Keratinocyte (primary cell): Measurements from ENCODE around the gene BRAT1. TPM values are rescaled to one million over a fixed set of nuclear protein-coding genes. Genes with fewer than 3 reads are reported as not detected.

Source experiments
- DNase-seq: peaks from one replicate; pipeline ENCODE4 v3.0.0-alpha.2; 2011; ENCODE audit warnings: low read depth, missing footprints, low spot score
- FAIRE-seq: peaks from 2 replicates; lab custom pipeline; 2011; peaks lifted over from hg19 to GRCh38; lab: Jason Lieb, UNC
- H2AFZ ChIP-seq: 2 replicates; pipeline ENCODE4 v1.6.0; 2012; ENCODE audit warnings: low read length, control low read depth, inconsistent platforms; ENCODE audit not compliant: control insufficient read depth
- H3K27ac ChIP-seq: 2 replicates; pipeline ENCODE4 v1.5.1; 2011; ENCODE audit warnings: low read length; ENCODE audit not compliant: control insufficient read depth, insufficient read depth
- H3K27me3 ChIP-seq: 3 replicates; pipeline ENCODE4 v1.6.0; 2011; ENCODE audit warnings: low read length; ENCODE audit not compliant: control insufficient read depth, insufficient read depth; ENCODE audit errors: extremely low read depth
- H3K36me3 ChIP-seq, 2 experiments: 2 replicates in 1 of 2; 3 replicates in 1 of 2; pipeline ENCODE4 v1.5.1; 2011; ENCODE audit warnings: low read length in 2 of 2, mild to moderate bottlenecking in 1 of 2; ENCODE audit not compliant: control insufficient read depth in 2 of 2, insufficient read depth in 2 of 2; ENCODE audit errors: extremely low read depth in 1 of 2
- H3K4me1 ChIP-seq: 3 replicates; pipeline ENCODE4 v1.5.1; 2011; ENCODE audit warnings: low read length; ENCODE audit not compliant: control insufficient read depth, insufficient read depth; ENCODE audit errors: extremely low read depth
- H3K4me2 ChIP-seq: 3 replicates; pipeline ENCODE4 v1.6.0; 2011; ENCODE audit warnings: low read depth, low read length; ENCODE audit not compliant: control insufficient read depth, insufficient read depth; ENCODE audit errors: extremely low read depth
- H3K4me3 ChIP-seq, 3 experiments: fragments of 200-600 bp in 1 of 3; sonication (generic) in 1 of 3; 2 replicates in 2 of 3; 3 replicates in 1 of 3; pipeline ENCODE4 v1.5.1; 2011 to 2016; ENCODE audit warnings: low read length in 3 of 3, mild to moderate bottlenecking in 3 of 3, control low read depth in 2 of 3, inconsistent platforms in 1 of 3, low read depth in 1 of 3, mixed read lengths in 1 of 3, mixed run types in 1 of 3, moderate library complexity in 1 of 3; ENCODE audit not compliant: control insufficient read depth in 2 of 3, insufficient read depth in 2 of 3; ENCODE audit errors: extremely low read depth in 1 of 3
- H3K79me2 ChIP-seq: 2 replicates; pipeline ENCODE4 v1.6.0; 2012; ENCODE audit warnings: low read length; ENCODE audit not compliant: control insufficient read depth, insufficient read depth
- H3K9ac ChIP-seq: 3 replicates; pipeline ENCODE4 v1.6.0; 2011; ENCODE audit warnings: low read length; ENCODE audit not compliant: control insufficient read depth, insufficient read depth; ENCODE audit errors: extremely low read depth
- H3K9me1 ChIP-seq: 3 replicates; pipeline ENCODE4 v1.6.0; 2011; ENCODE audit warnings: low read length; ENCODE audit not compliant: control insufficient read depth, insufficient read depth; ENCODE audit errors: extremely low read depth
- H3K9me3 ChIP-seq: 2 replicates; pipeline ENCODE4 v1.5.1; 2012; ENCODE audit warnings: low read depth, low read length; ENCODE audit not compliant: control insufficient read depth
- H4K20me1 ChIP-seq: 3 replicates; pipeline ENCODE4 v1.6.0; 2011; ENCODE audit warnings: low read length; ENCODE audit not compliant: control insufficient read depth, insufficient read depth; ENCODE audit errors: extremely low read depth
- CTCF ChIP-seq, 3 experiments: IDR thresholded peaks in 1 of 3; conservative IDR thresholded peaks in 1 of 3; optimal IDR thresholded peaks in 1 of 3; 2 replicates in 2 of 3; 3 replicates in 1 of 3; pipeline versions ENCODE3 to v1.5.1; 2011; ENCODE audit warnings: low read length in 3 of 3, mild to moderate bottlenecking in 3 of 3, moderate library complexity in 2 of 3, control low read depth in 1 of 3, inconsistent platforms in 1 of 3; ENCODE audit not compliant: insufficient read depth in 2 of 3; ENCODE audit errors: extremely low read depth in 1 of 3
- EZH2 ChIP-seq: IDR thresholded peaks from one replicate; pipeline ENCODE4 v1.6.1; 2012; ENCODE audit warnings: inconsistent platforms, mild to moderate bottlenecking, low read length, moderate library complexity
- dilution Hi-C: fragments of 300-500 bp; cut with MboI; formaldehyde crosslinking; loops from one replicate; pipeline ENCODE4 v1.7.0; 2020; ENCODE audit warnings: low sequenced_read_pairs; ENCODE audit not compliant: extremely low pct_ligation_motif_present
- polyA plus RNA-seq, 5 experiments: library from polyadenylated mRNA; depleted of rRNA in 3 of 5; stranded (reverse) in 3 of 5; stranded (forward) in 1 of 5; unstranded in 1 of 5; fragments of >200 nt; gene quantifications; 1 replicate in 1 of 5; 2 replicates in 3 of 5; 3 replicates in 1 of 5; pipeline versions ENCODE4 v1.2.1 to v1.2.3, GENCODE V29; 2011 to 2012; ENCODE audit warnings: missing spikeins in 2 of 5, low read depth in 1 of 5, low replicate concordance in 1 of 5

Gene BRAT1
- polyA plus RNA-seq, 1 donor (not counting 4 experiments of a cell fraction or from before 2014, with no cell fraction given): 6.4 TPM

GRCh38 chr7:2544541-2545188 is 10.7 kb downstream of the BRAT1 start:
- Histone ChIP-seq H3K9me3 (no peaks in the 10 kb centered on the region), H3K9ac (no peak overlapping the region), H3K4me2 (no peak overlapping the region), H4K20me1 (no peaks in the 10 kb centered on the region), H3K27me3 (no peaks in the 10 kb centered on the region), H3K4me3 (no peak overlapping the region), H3K79me2 (no peaks in the 10 kb centered on the region), H3K9me1 (no peaks in the 10 kb centered on the region), H3K27ac (no peak overlapping the region), H3K4me1 (no peaks in the 10 kb centered on the region), H2AFZ (no peak overlapping the region), H3K36me3 (peaks cover 15 to 24% of the 10 kb centered on the region in 2 experiments)
- FAIRE-seq (no peak), DNase-seq (no peak)
- dilution Hi-C loops: no loop called here
- TF ChIP-seq CTCF (optimal IDR thresholded peaks at IDR 0.05 in 1 of 3, IDR thresholded peaks at IDR 0.05 in 1 of 3, conservative IDR thresholded peaks at IDR 0.05 in 1 of 3; ENCODE audit: extremely low read depth in 1 of 3, insufficient read depth in 2 of 3, low read length in 3 of 3) (no peak), EZH2 (no peak)

DNA sequence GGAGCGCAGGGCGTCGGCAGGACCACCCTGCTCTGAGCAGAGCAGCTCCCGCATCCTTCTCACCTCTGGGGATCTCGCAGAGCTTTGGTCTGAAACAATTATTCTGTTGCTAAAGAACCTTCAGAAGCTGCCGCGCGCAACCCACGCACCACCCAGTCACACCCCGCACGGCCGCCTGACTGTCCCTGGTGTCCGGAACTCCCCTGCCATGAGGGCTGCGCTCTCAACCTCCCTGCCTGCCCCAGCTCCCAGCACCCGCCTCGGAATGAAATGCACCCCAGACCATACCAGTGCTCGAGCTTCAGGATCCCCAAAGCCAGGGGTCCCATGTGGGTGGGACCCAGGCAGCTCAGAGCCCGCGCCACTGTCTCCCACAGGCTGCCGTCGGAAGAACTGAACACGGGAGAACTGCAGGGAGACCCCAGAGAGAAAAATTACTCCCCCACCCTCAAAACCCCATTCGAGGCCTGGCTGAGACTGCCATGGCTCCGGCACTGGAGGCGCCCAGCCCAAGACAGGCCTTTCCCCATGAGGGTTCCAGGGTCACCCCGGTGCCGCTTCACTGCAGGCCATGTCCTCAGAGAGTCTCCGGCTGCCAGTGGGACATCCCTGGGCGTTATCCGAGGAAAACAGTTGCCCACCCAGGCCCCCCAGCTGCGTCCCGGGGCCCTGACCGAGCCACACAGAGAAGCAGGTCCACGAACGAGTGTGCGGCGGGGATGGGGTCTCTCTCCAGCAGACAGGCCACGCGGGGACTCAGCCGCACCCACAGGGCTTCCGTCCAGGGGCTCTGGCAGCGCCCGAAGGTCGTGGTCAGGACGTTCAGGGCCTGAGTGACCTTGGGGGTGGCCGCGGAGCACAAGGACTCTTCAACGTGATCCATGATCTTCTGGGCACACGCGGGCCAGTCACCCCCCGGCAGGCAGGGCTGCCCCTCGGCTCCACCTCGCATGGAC is 12.1 kb downstream of the BRAT1 start:
- FAIRE-seq (no peak), DNase-seq (no peak)
- H3K9me3 ChIP-seq: no peaks in the 10 kb centered on the region
- no peak overlapping the region for H3K9ac ChIP-seq
- dilution Hi-C loops: no loop called here
- no peaks in the 10 kb centered on the region for H3K9me1 ChIP-seq
- no peaks in the 10 kb centered on the region for H3K27me3 ChIP-seq
- no peaks in the 10 kb centered on the region for H3K4me1 ChIP-seq
- no peaks in the 10 kb centered on the region for H4K20me1 ChIP-seq
- H3K4me3 ChIP-seq: no peak overlapping the region
- no peak for TF ChIP-seq EZH2
- no peak for TF ChIP-seq CTCF (optimal IDR thresholded peaks at IDR 0.05 in 1 of 3, IDR thresholded peaks at IDR 0.05 in 1 of 3, conservative IDR thresholded peaks at IDR 0.05 in 1 of 3; ENCODE audit: extremely low read depth in 1 of 3, insufficient read depth in 2 of 3, low read length in 3 of 3)
- H3K4me2 ChIP-seq: no peak overlapping the region
- H2AFZ ChIP-seq: no peak overlapping the region
- no peaks in the 10 kb centered on the region for H3K79me2 ChIP-seq
- peaks cover 28% of the 10 kb centered on the region in 2 experiments for H3K36me3 ChIP-seq
- H3K27ac ChIP-seq: no peak overlapping the region
